Stimulated activated CD8-positive, alpha-beta memory T cell treated with anti-CD3 and anti-CD28 coated beads, Interleukin-7, amount 100 ng/mL, for 4 hours (primary cell): ENCODE results near the gene RAB40A.
"Not testable (repeated sequence)": the region's sequence is repeated elsewhere in the genome, so short reads cannot be mapped to it uniquely, and the experiment has no call there.

Experiments used
- DNase-seq, 2 donors: peaks; one replicate each; pipeline ENCODE4 v3.0.0-alpha.2; 2020; ENCODE audit warnings: low read depth in 2 of 2

Gene RAB40A

GRCh38 chrX:103523605-103524004 lies 4.3 kb upstream of the RAB40A start:
- no peak for DNase-seq

DNA sequence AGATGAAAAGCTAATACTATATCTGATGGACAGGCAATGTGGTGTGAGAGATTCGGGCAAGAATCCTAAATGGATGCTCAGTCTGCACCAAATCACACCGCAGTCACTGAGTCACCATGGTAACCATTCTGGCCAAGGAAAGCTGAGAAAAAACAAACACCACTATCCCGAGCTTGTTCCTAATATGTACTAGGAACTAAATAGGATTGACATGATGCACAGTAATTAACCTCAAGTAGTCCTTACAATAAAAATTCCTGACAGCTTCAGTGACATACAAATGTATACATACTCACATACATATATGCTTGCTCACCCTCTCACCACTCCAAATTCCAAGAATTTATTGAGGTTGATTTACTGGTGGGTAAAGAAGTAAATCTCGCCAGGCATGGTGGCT lies 1.1 kb upstream of the RAB40A start:
- DNase-seq = no peak

DNA sequence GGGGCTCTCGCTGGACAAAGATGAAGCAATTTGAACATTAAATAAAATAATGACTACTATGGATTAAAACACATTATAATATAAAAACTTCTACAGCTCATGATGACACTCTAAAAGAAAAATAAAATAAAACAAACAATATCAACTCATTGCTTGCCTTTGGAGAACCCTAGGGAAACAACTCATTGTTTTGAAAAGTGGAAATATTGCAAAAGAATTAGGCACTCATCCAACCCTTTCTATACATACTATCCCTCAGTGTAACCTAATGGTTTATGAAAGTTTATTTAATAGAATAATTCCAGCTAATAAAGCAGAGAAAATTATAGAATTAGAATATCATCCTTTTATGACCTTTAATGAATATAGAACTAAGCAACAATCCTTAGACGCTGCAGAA lies 718 bp downstream of the RAB40A start:
- DNase-seq = no peak

GRCh38 chrX:103517246-103517645 lies 2.0 kb downstream of the RAB40A start:
- DNase-seq = no peak

GRCh38 chrX:103513476-103514108 lies 5.7 kb downstream of the RAB40A start:
- DNase-seq = no peak

GRCh38 chrX:103513067-103513466 lies 6.2 kb downstream of the RAB40A start:
- no peak for DNase-seq

DNA sequence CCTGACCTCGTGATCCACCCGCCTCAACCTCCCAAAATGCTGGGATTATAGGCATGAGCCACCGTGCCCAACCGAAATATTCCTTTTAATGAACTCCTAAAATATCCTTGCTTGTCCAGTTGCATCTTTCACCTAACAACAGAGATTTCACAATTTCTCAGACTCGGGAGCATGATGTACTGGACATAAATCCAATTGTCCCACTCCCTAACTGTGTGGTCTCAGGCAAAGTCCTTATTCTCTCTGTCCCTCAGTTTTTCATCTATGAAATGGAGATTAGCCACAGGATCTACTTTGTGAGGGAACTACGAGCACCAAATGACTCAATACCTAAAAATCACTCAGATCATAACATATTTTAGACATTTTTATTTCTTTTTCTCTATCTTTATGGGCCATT lies 9.3 kb downstream of the RAB40A start:
- no peak for DNase-seq

DNA sequence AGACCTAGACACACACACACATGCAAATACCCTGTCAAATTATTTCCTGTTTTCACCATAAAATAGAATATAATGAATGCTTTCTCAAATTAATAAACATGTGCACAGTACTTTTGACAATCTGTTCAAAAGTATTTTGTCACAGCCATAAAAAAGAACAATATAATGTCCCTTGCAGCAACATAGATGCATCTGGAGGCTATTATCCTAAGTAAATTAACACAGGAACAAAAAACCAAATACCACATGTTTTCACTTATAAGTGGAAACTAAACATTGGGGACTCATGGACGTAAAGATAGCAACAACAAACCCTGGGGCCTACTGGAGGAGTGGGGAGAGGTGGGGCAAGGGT lies 15.5 kb downstream of the RAB40A start:
- no peak for DNase-seq

- no peak for DNase-seq
Observed at GRCh38 chrX:103503163-103503852, 16.0 kb downstream of the RAB40A start.

DNA sequence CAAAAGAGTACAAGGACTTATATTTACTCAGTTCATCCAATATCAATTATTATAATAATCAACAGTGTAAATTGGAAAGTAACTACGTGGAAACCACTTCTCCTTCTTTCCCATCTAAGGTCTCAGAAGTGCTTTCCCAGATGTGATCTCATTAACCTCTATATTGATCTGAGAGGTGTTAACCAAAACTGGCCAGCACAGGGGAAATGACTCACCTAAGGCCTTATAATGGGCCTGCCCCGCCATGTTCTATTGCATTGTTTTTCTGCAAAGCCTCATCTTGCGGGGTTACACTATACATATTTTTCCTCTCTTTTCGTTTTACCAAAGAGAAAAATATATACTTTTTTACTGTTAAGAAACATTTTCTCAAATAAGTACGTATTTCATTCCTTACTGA lies 20.5 kb downstream of the RAB40A start:
- no peak for DNase-seq

DNA sequence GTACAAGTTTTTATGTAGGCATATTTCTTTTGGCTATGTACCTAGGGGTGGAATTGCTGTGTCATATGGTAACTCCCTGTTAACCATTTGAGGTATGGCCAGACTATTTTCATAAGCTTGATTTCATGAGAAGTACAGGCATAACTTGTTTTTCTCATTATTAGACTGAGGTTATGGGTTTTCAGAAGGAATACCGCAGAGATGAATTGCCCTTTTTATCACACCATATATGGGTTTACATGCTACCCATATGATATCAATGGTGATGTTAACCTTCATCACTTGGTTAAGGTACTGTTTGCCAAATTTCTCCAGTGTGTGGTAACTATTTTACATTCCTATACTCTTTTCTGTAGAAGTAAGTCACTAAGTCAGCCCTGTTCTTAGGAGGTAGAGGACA lies 23.5 kb downstream of the RAB40A start:
- DNase-seq = no peak

DNA sequence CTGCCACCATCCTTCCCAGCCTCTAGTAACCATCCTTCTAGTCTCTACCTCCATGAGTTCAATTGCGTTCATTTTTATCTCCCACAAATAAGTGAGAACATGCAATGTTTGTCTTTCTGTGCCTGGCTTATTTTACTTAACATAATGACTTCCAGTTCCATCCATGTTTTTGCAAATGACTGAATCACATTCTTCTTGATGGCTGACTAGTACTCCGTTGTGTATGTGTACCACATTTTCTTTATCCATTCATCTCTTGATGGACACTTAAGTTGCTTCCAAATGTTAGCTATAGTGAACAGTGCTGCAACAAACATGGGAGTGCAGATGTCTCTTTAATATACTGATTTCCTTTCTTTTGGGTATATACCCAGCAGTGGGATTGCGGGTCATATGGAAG lies 25.7 kb downstream of the RAB40A start:
- DNase-seq = not testable (repeated sequence)

- not testable (repeated sequence) for DNase-seq
Observed at GRCh38 chrX:103489733-103490132, 29.6 kb downstream of the RAB40A start.

DNA sequence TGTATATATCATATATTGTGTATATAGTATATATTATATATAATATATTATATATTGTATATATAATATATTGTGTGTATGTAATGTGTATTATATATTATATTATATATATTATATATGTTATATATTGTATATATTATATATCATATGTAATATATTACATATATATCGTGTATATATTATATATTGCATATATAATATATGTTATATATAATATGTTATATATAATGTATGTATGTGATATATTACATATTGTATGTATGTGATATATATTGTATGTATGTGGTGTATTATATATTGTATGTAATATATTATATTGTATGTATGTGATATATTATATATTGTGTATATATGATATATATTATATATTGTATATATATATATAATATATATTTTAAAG lies 30.5 kb downstream of the RAB40A start:
- no peak for DNase-seq

- DNase-seq = no peak
Observed at GRCh38 chrX:103488332-103488731, 31.0 kb downstream of the RAB40A start.

- no peak for DNase-seq
Observed at GRCh38 chrX:103483720-103484119, 35.6 kb downstream of the RAB40A start.

DNA sequence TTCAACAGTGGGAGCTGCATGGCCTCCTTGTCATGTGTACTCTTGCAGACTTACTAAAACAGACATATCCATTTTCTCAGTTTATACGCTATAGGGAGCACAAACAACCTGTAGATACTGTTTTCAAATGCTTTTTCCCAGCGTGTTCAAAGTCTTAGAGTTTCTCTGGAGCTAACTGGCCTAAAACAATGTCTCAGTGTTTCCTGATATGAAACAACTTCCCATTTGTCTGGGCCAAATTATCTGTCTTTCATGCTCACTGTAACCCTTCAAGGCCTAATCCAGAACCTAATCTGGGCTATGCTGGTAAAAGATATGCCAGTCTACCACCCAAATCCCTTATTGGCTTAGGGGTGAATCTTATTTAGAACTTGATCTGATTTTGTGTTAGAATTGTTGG lies 38.8 kb downstream of the RAB40A start:
- DNase-seq = no peak

GRCh38 chrX:103477496-103477895 lies 41.8 kb downstream of the RAB40A start:
- DNase-seq = no peak

DNA sequence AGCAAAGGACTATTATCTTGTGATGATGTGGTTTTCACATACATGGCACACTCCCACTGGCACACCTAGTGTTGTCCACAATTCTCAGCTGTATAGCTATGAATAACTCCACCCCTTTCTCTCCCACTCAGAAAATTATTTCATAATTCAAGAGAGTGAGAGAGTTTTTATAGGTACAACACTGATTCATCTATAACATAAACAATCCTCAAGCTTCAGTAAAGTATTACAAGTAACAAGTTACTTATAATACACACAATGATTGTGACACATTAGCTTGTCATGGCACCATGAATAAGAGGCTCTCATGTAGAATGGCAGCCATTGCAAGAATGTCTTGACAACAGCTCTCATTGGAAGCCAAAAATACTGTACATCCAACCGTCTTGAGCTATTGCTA lies 43.9 kb downstream of the RAB40A start:
- no peak for DNase-seq

DNA sequence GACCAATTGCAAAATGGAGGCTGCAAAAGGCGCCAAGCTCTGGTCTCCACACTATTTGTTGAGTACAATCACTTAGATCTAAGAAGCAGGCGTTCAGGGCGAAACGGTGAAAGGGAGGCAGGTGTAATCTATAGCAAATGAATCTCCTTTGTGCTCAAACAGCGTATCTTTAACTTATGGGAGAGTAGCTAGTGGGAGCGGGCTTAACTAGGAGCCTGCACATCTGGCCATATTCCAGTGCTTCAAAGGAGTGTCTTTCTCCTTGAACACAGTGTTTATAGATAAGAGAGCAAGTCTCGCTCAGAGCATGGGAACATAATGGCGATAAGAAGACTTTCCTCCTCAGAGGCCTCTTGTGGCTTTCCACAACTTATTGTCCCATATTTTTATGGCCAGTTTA lies 49.3 kb downstream of the RAB40A start:
- DNase-seq = not testable (repeated sequence)

GRCh38 chrX:103467887-103468286 lies 51.4 kb downstream of the RAB40A start:
- no peak for DNase-seq

GRCh38 chrX:103467156-103467555 lies 52.1 kb downstream of the RAB40A start:
- DNase-seq = no peak

DNA sequence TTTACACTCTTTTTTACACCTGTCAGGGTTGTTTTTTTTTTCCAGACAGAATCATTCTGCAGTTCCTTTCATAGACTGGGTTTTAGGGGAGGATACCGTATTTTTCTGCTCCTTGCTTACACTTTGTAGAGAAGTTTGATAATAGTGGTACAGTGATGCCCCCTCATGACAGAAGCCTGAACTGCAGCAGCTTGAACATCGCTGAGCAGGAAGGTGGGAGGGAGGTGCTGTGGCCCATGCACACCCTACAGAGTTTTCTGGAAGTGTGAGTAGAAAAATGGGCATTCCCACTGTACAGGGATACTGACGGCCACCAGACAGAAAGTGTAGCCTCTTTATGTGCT lies 54.5 kb downstream of the RAB40A start:
- peak; percentile 31 to 54 for DNase-seq
